NCI-H1417 treated with DMSO at 0.1 percent for 48 hours (cell line): ENCODE data around the gene OBSCN.

Experiments
- DNase-seq: peaks from one replicate; lab custom pipeline; 2025; lab: John Stamatoyannopoulos, UW

OBSCN gene

GRCh38 chr1:228190778-228191177 lies 17.1 kb upstream of the OBSCN start:
- no peak for DNase-seq

GRCh38 chr1:228194436-228194835 lies 13.4 kb upstream of the OBSCN start:
- DNase-seq: no peak

GRCh38 chr1:228194921-228195812 lies 12.7 kb upstream of the OBSCN start:
- DNase-seq: no peak

- DNase-seq: no peak
Measured at GRCh38 chr1:228197555-228198147, 10.2 kb upstream of the OBSCN start.

GRCh38 chr1:228198977-228199590 lies 8.8 kb upstream of the OBSCN start:
- no peak for DNase-seq

- no peak for DNase-seq
Measured at GRCh38 chr1:228204958-228205357, 2.9 kb upstream of the OBSCN start.

- DNase-seq: no peak
Measured at GRCh38 chr1:228205526-228206436, 2.1 kb upstream of the OBSCN start.

- no peak for DNase-seq
Measured at GRCh38 chr1:228206582-228207351, 1.1 kb upstream of the OBSCN start.

- no peak for DNase-seq
Measured at GRCh38 chr1:228207381-228207810, 448 bp upstream of the OBSCN start.

GRCh38 chr1:228208831-228209551 lies 1.1 kb downstream of the OBSCN start:
- no peak for DNase-seq

- no peak for DNase-seq
Measured at GRCh38 chr1:228209657-228210056, 1.8 kb downstream of the OBSCN start.

GRCh38 chr1:228210076-228210651 lies 2.3 kb downstream of the OBSCN start:
- DNase-seq: no peak

GRCh38 chr1:228210712-228211530 lies 3.1 kb downstream of the OBSCN start:
- DNase-seq: no peak

- DNase-seq: no peak
Measured at GRCh38 chr1:228211531-228212414, 3.9 kb downstream of the OBSCN start.

GRCh38 chr1:228212415-228212965 lies 4.6 kb downstream of the OBSCN start:
- DNase-seq: no peak

- no peak for DNase-seq
Measured at GRCh38 chr1:228212966-228213844, 5.4 kb downstream of the OBSCN start.
